PC-3 (cell line): ENCODE data around the gene BCHE. TPM values are rescaled to one million over a fixed set of nuclear protein-coding genes. Genes with fewer than 3 reads are reported as not detected.
A peak's percentile ranks its signal among the peaks of the same experiment; 100 is the strongest.
"Not testable (repeated sequence)": the region's sequence is repeated elsewhere in the genome, so short reads cannot be mapped to it uniquely, and the experiment has no call there.

Source experiments
- ATAC-seq: fragments of 200-7000 bp; cut with Tn5 transposase; 2 replicates; pipeline ENCODE4 v1.9.1; 2020; ENCODE audit warnings: mild to moderate bottlenecking, moderate library complexity
- BruUV-seq: library from RNA; stranded (reverse); fragments of 400-500 nt; replicated peaks from 2 replicates; lab custom pipeline; 2021; lab: Mats Ljungman, UMichigan
- CTCF ChIA-PET: fragments of 300-600 bp; sonication (Branson Sonifier 250); formaldehyde crosslinking; loops from one replicate; lab custom pipeline; 2022; ENCODE audit warnings: antibody characterized with exemption; lab: Charles Lee
- POLR2A ChIA-PET: fragments of 300-600 bp; sonication (Branson Sonifier 250); formaldehyde crosslinking; loops from one replicate; lab custom pipeline; 2022; ENCODE audit warnings: antibody characterized with exemption; ENCODE audit not compliant: unreplicated experiment; lab: Charles Lee
- DNase-seq: peaks from one replicate; pipeline ENCODE4 v3.0.0-alpha.2; 2015
- H2AFZ ChIP-seq: fragments of 300-600 bp; sonication (generic); 2 replicates; pipeline ENCODE4 v1.6.0; 2016; ENCODE audit warnings: antibody characterized with exemption, low read length
- H3F3A ChIP-seq: fragments of 300-600 bp; sonication (generic); one replicate; pipeline ENCODE4 v1.6.0; 2017; ENCODE audit warnings: antibody characterized with exemption, low read length, control low read depth, mild to moderate bottlenecking; ENCODE audit not compliant: unreplicated experiment
- H3K27ac ChIP-seq: fragments of 300-600 bp; sonication (generic); 2 replicates; pipeline ENCODE4 v1.5.1; 2016; ENCODE audit warnings: mild to moderate bottlenecking, low read length
- H3K27me3 ChIP-seq: fragments of 300-600 bp; sonication (generic); 2 replicates; pipeline ENCODE4 v1.6.1; 2016; ENCODE audit warnings: low read length, mixed read lengths
- H3K36me3 ChIP-seq: fragments of 300-600 bp; sonication (generic); 2 replicates; pipeline ENCODE4 v1.6.1; 2016; ENCODE audit warnings: low read depth, mixed run types, low read length, mixed read lengths
- H3K4me1 ChIP-seq: fragments of 300-600 bp; sonication (generic); 2 replicates; pipeline ENCODE4 v1.5.1; 2016; ENCODE audit warnings: low read length; ENCODE audit not compliant: insufficient read depth
- H3K4me2 ChIP-seq: fragments of 300-600 bp; sonication (generic); 2 replicates; pipeline ENCODE4 v1.6.0; 2016; ENCODE audit warnings: low read length
- H3K4me3 ChIP-seq: fragments of 300-600 bp; sonication (generic); 2 replicates; pipeline ENCODE4 v1.5.1; 2016; ENCODE audit warnings: mild to moderate bottlenecking, low read length, mixed read lengths
- H3K79me2 ChIP-seq: fragments of 300-600 bp; sonication (generic); 2 replicates; pipeline ENCODE4 v1.6.1; 2017; ENCODE audit warnings: low read length, mixed read lengths
- H3K9ac ChIP-seq: fragments of 300-600 bp; sonication (generic); 2 replicates; pipeline ENCODE4 v1.6.0; 2016; ENCODE audit warnings: mild to moderate bottlenecking, low read length
- H3K9me2 ChIP-seq: fragments of 300-600 bp; sonication (generic); replicated peaks from 2 replicates; pipeline ENCODE4 v1.6.1; 2016; ENCODE audit warnings: mixed run types, low read length, mixed read lengths
- H3K9me3 ChIP-seq: fragments of 300-600 bp; sonication (generic); 2 replicates; pipeline ENCODE4 v1.6.1; 2016; ENCODE audit warnings: low read length, mixed read lengths
- H4K20me1 ChIP-seq: fragments of 300-600 bp; sonication (generic); 2 replicates; pipeline ENCODE4 v1.6.1; 2016; ENCODE audit warnings: low read length, mixed read lengths
- CTCF ChIP-seq: fragments of 300-600 bp; sonication (generic); conservative IDR thresholded peaks from 2 replicates; pipeline ENCODE4 v1.5.1; 2017; ENCODE audit warnings: antibody characterized with exemption, low read depth, mild to moderate bottlenecking, low read length
- EZH2 ChIP-seq: fragments of 300-600 bp; sonication (generic); IDR thresholded peaks from one replicate; pipeline ENCODE4 v1.6.1; 2017; ENCODE audit warnings: antibody characterized with exemption, mild to moderate bottlenecking, low read length; ENCODE audit not compliant: unreplicated experiment
- EZH2phosphoT487 ChIP-seq: fragments of 300-600 bp; sonication (generic); IDR thresholded peaks from 2 replicates; pipeline ENCODE4 v1.6.1; 2018; ENCODE audit warnings: mild to moderate bottlenecking, antibody characterized with exemption, low read length, borderline replicate concordance
- intact Hi-C: fragments of 100-400 bp; cut with micrococcal nuclease; formaldehyde crosslinking; loops from 2 replicates; pipeline ENCODE4 v1.9.0; 2023
- total RNA-seq: library from RNA; depleted of rRNA; stranded (reverse); fragments of >200 nt; gene quantifications from 2 replicates; pipeline ENCODE4 v1.2.3, GENCODE V29; 2014

BCHE gene
- total RNA-seq, 1 experiment from 2014 or later: 0.18 TPM

- Histone ChIP-seq H4K20me1 (no peaks in the 10 kb centered on the region), H3K4me2 (no peak overlapping the region), H3K36me3 (no peaks in the 10 kb centered on the region), H3K4me1 (no peaks in the 10 kb centered on the region), H3K9me3 (no peaks in the 10 kb centered on the region), H2AFZ (no peak overlapping the region), H3K79me2 (no peaks in the 10 kb centered on the region), H3K27ac (no peak overlapping the region), H3K9ac (no peak overlapping the region), H3K9me2 (no peaks in the 10 kb centered on the region), H3K27me3 (no peaks in the 10 kb centered on the region), H3F3A (no peaks in the 10 kb centered on the region), H3K4me3 (no peak overlapping the region)
- POLR2A ChIA-PET: no interaction called here
- BruUV-seq: no TSS peak
- no peak for ATAC-seq
- intact Hi-C loops: no loop called here
- TF ChIP-seq CTCF (no peak), EZH2phosphoT487 (no peak), EZH2 (no peak)
- no peak for DNase-seq
- CTCF ChIA-PET: no interaction called here
Measured at GRCh38 chr3:165814380-165814779, 22.8 kb downstream of the BCHE start.

- POLR2A ChIA-PET, DNase-seq, H3F3A ChIP-seq, ATAC-seq, H3K4me2 ChIP-seq, H3K27ac ChIP-seq, H3K36me3 ChIP-seq, H3K27me3 ChIP-seq, H3K9ac ChIP-seq, H3K9me3 ChIP-seq, H3K79me2 ChIP-seq, H3K4me3 ChIP-seq, BruUV-seq, H3K9me2 ChIP-seq, H2AFZ ChIP-seq, CTCF ChIA-PET, H4K20me1 ChIP-seq, H3K4me1 ChIP-seq, intact Hi-C loops: not testable (repeated sequence)
Measured at GRCh38 chr3:165807937-165808336, 29.3 kb downstream of the BCHE start.

- Histone ChIP-seq H3K79me2 (no peaks in the 10 kb centered on the region), H3K4me3 (peak overlapping the region; percentile 41), H4K20me1 (no peaks in the 10 kb centered on the region), H3K9ac (no peak overlapping the region), H3K27ac (no peak overlapping the region), H3K4me1 (no peaks in the 10 kb centered on the region), H3K27me3 (no peaks in the 10 kb centered on the region), H2AFZ (peak overlapping the region; percentile 42), H3K4me2 (peak overlapping the region; percentile 61), H3F3A (no peaks in the 10 kb centered on the region), H3K36me3 (no peaks in the 10 kb centered on the region), H3K9me2 (no peaks in the 10 kb centered on the region), H3K9me3 (no peaks in the 10 kb centered on the region)
- ATAC-seq: no peak
- DNase-seq: peak; percentile 7
- TF ChIP-seq CTCF: no peak
- no peak for TF ChIP-seq EZH2
- no peak for TF ChIP-seq EZH2phosphoT487
- ChIA-PET POLR2A (no interaction called here), CTCF (no interaction called here)
- intact Hi-C loops: no loop called here
- no TSS peak for BruUV-seq
Measured at GRCh38 chr3:165805946-165806561, 31.2 kb downstream of the BCHE start.
